Adipose tissue (tissue), 3 donors: Measurements from ENCODE around the gene CCDC146. TPM values are rescaled to one million over a fixed set of nuclear protein-coding genes. Genes with fewer than 3 reads are reported as not detected.
"Not testable (repeated sequence)": the region's sequence is repeated elsewhere in the genome, so short reads cannot be mapped to it uniquely, and the experiment has no call there.

ENCODE experiments used
- H3K27ac ChIP-seq: one replicate; pipeline ENCODE4 v1.5.1; 2013; ENCODE audit warnings: low read depth, low read length
- WGBS, 3 donors: extraction: QIAGEN DNeasy Blood & Tissue Kit; methylation state at CpG; one replicate each; pipeline ENCODE4 v1.1.7; 2013; 5-methylcytosine and 5-hydroxymethylcytosine counted together
- polyA plus RNA-seq, 3 donors: library from polyadenylated mRNA; stranded (reverse); fragments of 200-250 nt; gene quantifications; one replicate each; pipeline ENCODE4 v1.2.3, GENCODE V29; 2013
- donor health status: healthy with polysubstance abuse.
- donor health status: Bipolar disorder and iron deficiency.
- donor health status: healthy.

Gene CCDC146
- polyA plus RNA-seq, 3 donors: 1.5 to 15.7 (median 2.9) TPM

GRCh38 chr7:77313085-77313484, 190.7 kb downstream of the CCDC146 start:
- no peak overlapping the region for H3K27ac ChIP-seq
- WGBS, 3 donors: 41 to 65% (median 45%) methylated on average over 2 of the region's 2 CpGs

GRCh38 chr7:77313876-77314480, 191.6 kb downstream of the CCDC146 start:
- 61 to 79% (median 71%) methylated on average over 5 of the region's 5 CpGs for WGBS, 3 donors
- no peak overlapping the region for H3K27ac ChIP-seq

- H3K27ac ChIP-seq: no peak overlapping the region
- WGBS, 3 donors: 70 to 94% (median 71%) methylated on average over 3 of the region's 3 CpGs
Measured at GRCh38 chr7:77315182-77315591, 192.8 kb downstream of the CCDC146 start.

GRCh38 chr7:77316219-77316978, 194.0 kb downstream of the CCDC146 start:
- 47 to 60% (median 58%) methylated on average over 2 of the region's 2 CpGs for WGBS, 3 donors
- no peak overlapping the region for H3K27ac ChIP-seq

GRCh38 chr7:77318019-77318418, 195.6 kb downstream of the CCDC146 start:
- no peak overlapping the region for H3K27ac ChIP-seq
- 65 to 98% (median 98%) methylated on average over 1 of the region's 1 CpG for WGBS, 3 donors

- WGBS, 3 donors: 76 to 87% (median 78%) methylated on average over 4 of the region's 4 CpGs
- no peak overlapping the region for H3K27ac ChIP-seq
Measured at GRCh38 chr7:77320137-77320536, 197.7 kb downstream of the CCDC146 start.

- WGBS, 3 donors: 65 to 79% (median 76%) methylated on average over 2 of the region's 2 CpGs
- H3K27ac ChIP-seq: no peak overlapping the region
Measured at GRCh38 chr7:77320714-77321113, 198.3 kb downstream of the CCDC146 start.

GRCh38 chr7:77321300-77321699, 198.9 kb downstream of the CCDC146 start:
- no peak overlapping the region for H3K27ac ChIP-seq
- WGBS, 3 donors: 84 to 90% (median 88%) methylated on average over 2 of the region's 2 CpGs

GRCh38 chr7:77326131-77326530, 203.7 kb downstream of the CCDC146 start:
- WGBS, 3 donors: 79 to 91% (median 83%) methylated on average over 3 of the region's 3 CpGs
- H3K27ac ChIP-seq: no peak overlapping the region

- no peak overlapping the region for H3K27ac ChIP-seq
- 43 to 52% (median 50%) methylated on average over 12 of the region's 12 CpGs for WGBS, 3 donors
Measured at GRCh38 chr7:77327067-77327931, 204.9 kb downstream of the CCDC146 start.

GRCh38 chr7:77327932-77328628, 205.7 kb downstream of the CCDC146 start:
- H3K27ac ChIP-seq: no peak overlapping the region

GRCh38 chr7:77328669-77329068, 206.3 kb downstream of the CCDC146 start:
- no peak overlapping the region for H3K27ac ChIP-seq
- WGBS, 3 donors: 14 to 72% (median 20%) methylated on average over 1 of the region's 1 CpG

More at GRCh38 chr7:77327932-77328628, 205.7 kb downstream of the CCDC146 start:
- 14 to 70% (median 22%) methylated on average over 6 of the region's 6 CpGs for WGBS, 3 donors

GRCh38 chr7:77329466-77330168, 207.2 kb downstream of the CCDC146 start:
- H3K27ac ChIP-seq: peak overlapping the region; percentile 68

GRCh38 chr7:77330169-77330882, 207.9 kb downstream of the CCDC146 start:
- H3K27ac ChIP-seq: peak overlapping the region; percentile 68
- WGBS, 3 donors: 41 to 76% (median 48%) methylated on average over 6 of the region's 6 CpGs

More at GRCh38 chr7:77329466-77330168, 207.2 kb downstream of the CCDC146 start:
- 90 to 95% (median 95%) methylated on average over 4 of the region's 4 CpGs for WGBS, 3 donors

GRCh38 chr7:77331938-77332695, 209.7 kb downstream of the CCDC146 start:
- 60 to 64% (median 61%) methylated on average over 3 of the region's 3 CpGs for WGBS, 3 donors
- H3K27ac ChIP-seq: no peak overlapping the region

- not testable (repeated sequence) for H3K27ac ChIP-seq
- 89 to 96% (median 92%) methylated on average over 2 of the region's 2 CpGs for WGBS, 3 donors
Measured at GRCh38 chr7:77334039-77334438, 211.6 kb downstream of the CCDC146 start.

- no peak overlapping the region for H3K27ac ChIP-seq
Measured at GRCh38 chr7:77335581-77335980, 213.2 kb downstream of the CCDC146 start.
